Posterior vena cava (tissue), 2 donors: Measurements from ENCODE around the gene PLEKHA6. TPM values are rescaled to one million over a fixed set of nuclear protein-coding genes. Genes with fewer than 3 reads are reported as not detected.

Experiments used
- DNase-seq: peaks from one replicate; pipeline ENCODE4 v3.0.0-alpha.2; 2020; ENCODE audit warnings: low spot score
- intact Hi-C, 2 donors: fragments of 100-400 bp; cut with DNase I; formaldehyde crosslinking; loops; one replicate each; pipeline versions ENCODE4 v1.14.1 to v1.14.2; 2022 to 2023
- total RNA-seq, 2 donors: library from RNA; stranded (reverse); fragmentation: NEBNext Ultra II Directional; extraction: Animal tissue kit (Norgen Biotek cat#: 25700); gene quantifications; one replicate each; pipeline ENCODE4 v1.2.1, GENCODE V29; 2021
- donor health status: DM: yes; HTN: yes; CAD: no.
- donor health status: DM: yes; HTN: yes; CAD: no.

The PLEKHA6 gene
- total RNA-seq, 2 donors from 2014 or later: 13.3 to 23.5 TPM

DNA sequence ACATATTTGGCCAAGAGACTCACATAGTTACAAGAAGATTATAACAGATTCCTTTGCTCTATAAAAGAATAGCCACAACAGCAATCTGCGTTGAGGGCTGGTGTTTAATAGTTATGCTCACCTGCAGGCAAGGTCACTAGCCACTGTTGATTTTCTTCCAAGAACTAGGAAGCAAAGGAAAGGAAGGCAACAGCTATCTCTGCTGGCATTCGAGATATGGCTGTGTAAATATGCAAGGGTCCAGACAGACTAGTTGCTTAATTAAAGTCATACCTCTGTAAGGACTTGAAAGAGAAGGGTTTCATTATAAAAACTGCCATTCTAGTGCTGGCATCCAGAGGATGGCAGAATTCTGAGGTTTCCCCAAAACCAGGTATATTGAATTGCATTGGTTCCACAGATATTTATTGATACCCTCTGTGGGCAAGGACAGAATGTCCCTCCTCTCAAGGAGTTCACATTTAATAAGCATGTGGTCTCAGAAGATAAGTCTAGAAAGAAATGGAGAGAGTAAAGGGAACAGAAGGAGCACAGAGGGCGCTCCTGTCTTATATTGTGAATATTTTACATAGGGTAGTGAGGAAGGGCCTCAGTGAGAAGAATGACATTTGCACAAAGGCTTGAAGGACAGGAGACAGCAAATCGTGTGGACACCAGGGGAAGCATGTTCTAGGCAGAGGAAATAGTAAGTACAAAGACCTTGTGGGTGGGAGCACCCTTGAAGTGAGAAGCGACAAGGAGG lies 23.6 kb upstream of the PLEKHA6 start:
- no peak for DNase-seq

DNA sequence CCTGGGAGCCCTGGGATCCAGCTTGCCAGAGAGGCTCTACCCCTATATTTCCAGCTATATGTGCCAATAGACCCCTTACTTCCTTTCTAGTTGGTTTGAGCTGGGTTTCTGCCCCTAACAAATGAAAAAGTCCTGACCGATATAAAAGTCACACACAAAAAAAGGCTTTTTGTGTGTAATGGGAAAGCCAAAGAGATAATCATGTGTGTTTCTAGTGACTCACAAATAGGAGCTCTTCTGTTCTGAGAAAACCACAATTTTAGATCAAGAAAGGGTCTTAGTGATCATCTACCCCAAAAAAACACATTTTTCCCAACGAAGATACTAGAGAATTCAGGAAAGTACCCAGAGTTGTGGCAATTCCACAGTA lies 23.0 kb upstream of the PLEKHA6 start:
- intact Hi-C loops: no loop called here
- DNase-seq: no peak

More for the DNA sequence above, 23.6 kb upstream of the PLEKHA6 start:
- intact Hi-C loops: no loop called here

- no peak for DNase-seq
- intact Hi-C loops: no loop called here
Observed at GRCh38 chr1:204380293-204380831, 20.6 kb upstream of the PLEKHA6 start.

DNA sequence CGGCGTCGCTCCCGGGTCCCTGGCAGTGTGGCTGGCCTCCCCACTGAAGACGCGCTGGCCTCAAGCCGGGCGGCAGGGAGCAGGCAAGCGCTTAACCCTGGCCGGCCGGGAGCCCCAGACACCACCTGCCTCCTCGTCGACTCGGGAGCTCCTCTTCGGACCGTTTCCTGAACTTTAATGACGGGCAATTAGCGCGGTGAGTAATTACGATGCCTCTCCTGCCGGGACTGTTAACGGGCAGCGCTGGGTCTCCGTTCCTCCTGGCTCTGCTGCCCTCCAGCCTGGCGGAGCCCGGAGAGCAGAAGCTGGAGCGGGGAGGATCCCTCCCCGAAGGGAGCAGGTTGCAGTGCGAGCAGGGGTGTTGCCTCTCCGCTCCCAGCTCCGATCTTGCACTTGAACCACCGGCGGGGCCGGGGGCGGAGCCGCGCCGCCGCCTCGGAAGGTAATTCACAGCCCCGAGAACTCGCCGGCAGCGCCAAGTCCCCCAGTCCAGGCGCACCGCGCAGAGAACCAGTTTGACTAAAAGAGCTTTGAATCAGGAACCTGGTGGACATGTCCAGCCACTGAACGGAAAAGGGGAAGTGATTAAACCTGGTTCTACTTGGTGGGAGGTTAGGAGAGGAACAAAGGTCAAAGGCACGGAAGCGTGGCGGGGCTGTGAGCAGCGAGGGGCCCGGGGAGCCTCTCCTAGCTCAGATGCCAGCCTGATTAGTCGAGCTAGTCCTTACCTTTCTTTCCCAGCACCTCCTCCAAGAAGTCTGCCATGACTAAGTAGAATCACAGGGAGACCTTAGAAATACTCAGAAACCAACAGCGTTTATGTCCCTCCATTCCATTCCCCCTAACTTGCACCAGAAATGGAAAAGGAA lies 18.3 kb upstream of the PLEKHA6 start:
- DNase-seq: no peak

GRCh38 chr1:204376919-204377799 lies 17.4 kb upstream of the PLEKHA6 start:
- DNase-seq: no peak
- intact Hi-C loops: no loop called here

More for the DNA sequence above, 18.3 kb upstream of the PLEKHA6 start:
- intact Hi-C loops: no loop called here

- no peak for DNase-seq
Observed at GRCh38 chr1:204376465-204376864, 16.7 kb upstream of the PLEKHA6 start.

GRCh38 chr1:204373911-204374310 lies 14.2 kb upstream of the PLEKHA6 start:
- peak; percentile 35 for DNase-seq
- intact Hi-C loops: no loop called here

More at GRCh38 chr1:204376465-204376864, 16.7 kb upstream of the PLEKHA6 start:
- intact Hi-C loops: no loop called here

DNA sequence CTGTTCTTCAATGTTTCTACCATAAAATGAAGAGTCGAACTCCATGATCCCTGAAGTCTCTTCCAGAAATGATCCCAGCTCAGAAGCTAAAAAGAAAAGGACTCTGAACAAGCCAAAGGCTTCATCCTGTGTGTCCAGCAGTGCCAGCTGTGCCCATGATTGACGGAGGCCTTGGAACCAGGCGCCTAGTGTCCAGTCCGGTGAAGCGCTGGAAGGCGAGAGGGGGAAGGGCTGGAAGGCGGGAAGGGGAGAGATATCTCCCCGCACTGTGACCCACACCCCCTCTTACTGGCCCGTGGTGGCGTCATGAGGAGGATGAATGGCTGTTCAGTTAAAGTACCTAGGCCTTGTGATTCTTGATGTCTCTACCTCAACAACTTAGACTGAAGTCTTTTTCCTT lies 10.4 kb upstream of the PLEKHA6 start:
- no peak for DNase-seq
- intact Hi-C loops: no loop called here

DNA sequence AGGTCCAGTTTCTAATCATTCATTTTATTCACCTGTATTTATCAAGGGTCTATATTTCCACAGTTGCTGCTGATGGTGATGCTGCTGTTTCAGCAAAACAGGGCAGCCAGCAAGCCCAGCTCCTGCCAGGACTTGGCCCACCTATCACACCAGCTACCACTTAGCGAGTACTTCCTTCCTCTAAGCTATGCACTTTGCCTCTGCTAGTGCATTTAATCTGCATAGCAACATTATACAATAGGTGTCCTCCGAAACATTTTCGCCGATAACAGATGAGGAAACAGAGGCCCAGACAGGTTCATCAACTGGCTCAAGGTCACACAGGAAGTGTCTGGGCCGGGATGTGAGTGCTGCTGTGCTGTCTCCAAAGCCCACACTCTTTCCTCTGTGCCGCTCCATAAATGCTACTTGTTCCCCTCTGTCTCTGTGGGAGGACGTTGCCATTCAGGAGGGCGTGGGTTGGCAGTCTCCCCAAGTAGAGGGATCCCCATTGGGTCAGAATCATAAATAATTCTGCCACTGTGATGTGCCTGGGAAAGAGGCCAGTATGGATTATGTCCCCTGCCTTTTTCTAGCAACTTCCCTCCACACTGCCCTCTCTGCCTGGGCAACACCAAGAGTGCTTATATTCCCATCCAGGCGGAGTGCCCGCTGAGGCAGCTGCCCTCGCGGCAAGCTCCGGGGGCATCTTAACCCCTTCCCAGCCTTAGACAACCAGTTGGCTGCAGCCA lies 9.4 kb upstream of the PLEKHA6 start:
- intact Hi-C loops: loop anchor here in 1 of 2 donors (10.0 kb wide), 1 partner anchor 504 kb away; the partner anchor contains the start of gene SNRPE
- DNase-seq: no peak

DNA sequence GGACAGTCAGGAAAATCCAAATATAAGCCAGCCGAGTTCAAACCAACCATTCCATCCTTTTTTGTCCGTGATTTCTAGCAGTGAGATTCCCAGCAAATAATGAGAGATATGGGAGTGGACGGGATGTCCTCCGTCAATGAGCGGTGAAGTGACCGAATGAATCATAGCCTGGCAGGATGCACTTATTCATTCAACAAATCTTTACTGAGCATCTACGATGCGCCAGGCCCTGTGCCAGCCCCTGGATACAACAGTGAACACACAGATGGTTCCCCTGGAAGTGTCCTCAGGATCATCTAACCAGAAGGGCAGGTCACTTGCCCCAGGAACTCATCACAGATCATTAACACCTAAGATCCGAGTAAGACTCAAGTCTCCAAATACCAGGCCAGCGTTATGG lies 8.2 kb upstream of the PLEKHA6 start:
- intact Hi-C loops: loop anchor here in 1 of 2 donors (10.0 kb wide), 1 partner anchor 503 kb away; the partner anchor contains the start of gene SNRPE
- no peak for DNase-seq

- intact Hi-C loops: loop anchor here in 1 of 2 donors (10.0 kb wide), 1 partner anchor 503 kb away; the partner anchor contains the start of gene SNRPE
- DNase-seq: no peak
Observed at GRCh38 chr1:204367193-204367858, 7.6 kb upstream of the PLEKHA6 start.

DNA sequence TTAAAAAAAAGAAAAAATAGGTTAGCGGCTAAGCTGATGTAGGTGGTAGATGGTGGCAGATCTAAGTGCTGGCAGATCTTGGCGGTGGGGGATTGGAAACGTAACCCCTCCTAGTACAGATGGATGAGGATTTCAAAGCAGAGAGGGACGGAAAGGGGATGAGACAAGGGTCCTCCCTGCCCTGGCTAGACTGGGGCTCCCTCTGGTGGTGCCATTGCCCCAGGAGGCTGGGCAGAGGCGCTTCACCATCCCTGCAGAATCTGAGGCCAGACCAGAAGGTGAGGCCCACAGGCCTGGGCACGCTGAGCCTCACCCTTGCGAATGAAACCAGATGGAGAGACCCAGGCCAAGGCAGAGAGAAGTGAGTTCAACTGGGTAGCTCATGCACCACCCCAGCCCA lies 7.0 kb upstream of the PLEKHA6 start:
- intact Hi-C loops: loop anchor here in 1 of 2 donors (10.0 kb wide), 1 partner anchor 502 kb away; the partner anchor contains the start of gene SNRPE
- no peak for DNase-seq

DNA sequence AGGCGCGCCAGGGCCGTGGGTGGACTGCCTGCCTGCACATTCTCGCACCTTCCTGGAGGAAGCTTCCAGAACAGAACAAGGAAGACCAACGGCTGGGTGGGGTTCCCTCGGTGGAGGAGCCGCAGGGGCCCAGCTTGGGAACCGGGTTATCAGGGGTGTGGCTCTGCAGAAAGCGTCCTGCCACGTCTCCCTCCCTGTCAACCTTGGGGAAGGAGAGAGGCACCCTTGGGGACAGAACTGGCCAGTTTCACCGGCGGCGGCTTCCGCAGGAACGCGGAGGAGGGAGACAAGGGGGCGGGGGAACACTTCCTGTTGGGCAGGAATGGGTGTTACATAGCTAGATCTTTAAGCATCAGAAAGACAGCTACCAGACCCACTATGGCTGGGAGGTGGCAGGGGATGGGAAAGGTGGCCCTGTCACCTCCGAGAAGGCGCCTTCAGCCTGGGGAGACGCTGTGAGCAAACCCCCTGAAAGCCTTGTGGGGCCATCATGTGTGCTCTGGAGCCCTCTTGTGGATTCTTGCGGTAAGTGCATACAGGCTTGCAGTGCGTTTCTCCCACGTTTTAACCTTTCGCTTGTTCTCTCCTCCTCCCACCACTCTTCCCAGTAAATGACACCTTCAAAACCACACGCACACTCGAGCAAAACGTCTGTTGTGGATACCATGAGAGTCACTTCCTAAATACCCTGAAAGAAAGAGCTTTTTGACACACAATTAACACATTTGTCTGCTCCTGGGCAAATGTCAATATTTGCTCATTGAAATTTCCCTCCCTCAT lies 3.8 kb upstream of the PLEKHA6 start:
- intact Hi-C loops: loop anchor here (2.0 to 10.0 kb wide), 3 partner anchors 151 to 499 kb away; partner anchors contain the start of genes GOLT1A (in 1 of the 2) and SNRPE (in 1 of the 2)
- peak; percentile 90 for DNase-seq

GRCh38 chr1:204362984-204363334 lies 3.2 kb upstream of the PLEKHA6 start:
- DNase-seq: no peak
- intact Hi-C loops: loop anchor here (2.0 to 10.0 kb wide), 3 partner anchors 151 to 498 kb away; partner anchors contain the start of genes GOLT1A (in 1 of the 2) and SNRPE (in 1 of the 2)

- no peak for DNase-seq
- intact Hi-C loops: loop anchor here (2.0 to 10.0 kb wide), 5 partner anchors 103 to 497 kb away; partner anchors contain the start of genes GOLT1A (in 1 of the 2) and SNRPE (in 1 of the 2)
Observed at GRCh38 chr1:204361781-204362180, 2.1 kb upstream of the PLEKHA6 start.

DNA sequence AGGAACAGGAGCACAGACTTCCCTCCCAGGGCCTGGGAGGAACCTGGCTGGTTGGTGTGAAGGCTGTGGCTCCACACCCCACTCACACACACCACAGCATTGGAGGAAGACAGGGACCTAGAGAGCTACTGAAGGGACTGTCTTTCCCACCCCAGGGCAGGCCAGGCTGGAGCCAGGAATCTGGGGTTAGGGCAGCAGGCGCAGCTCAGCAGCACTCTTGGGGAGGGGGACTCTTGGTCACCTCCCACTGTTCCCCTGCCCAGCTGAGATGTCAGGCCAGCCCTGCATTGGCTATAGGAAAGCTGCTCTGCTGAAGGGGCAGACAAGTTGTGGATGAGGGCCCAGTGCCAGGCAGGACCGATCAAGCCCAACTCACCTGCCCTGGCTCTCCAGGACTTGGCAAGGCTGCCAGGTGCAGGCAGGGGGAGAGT lies 1.6 kb upstream of the PLEKHA6 start:
- intact Hi-C loops: loop anchor here (2.0 to 10.0 kb wide), 4 partner anchors 103 to 497 kb away; partner anchors contain the start of genes GOLT1A (in 1 of the 2) and SNRPE (in 1 of the 2)
- DNase-seq: no peak
